Neural cell (in vitro differentiated cells): ENCODE measurements around the gene TCEA3. TPM values are rescaled to one million over a fixed set of nuclear protein-coding genes. Genes with fewer than 3 reads are reported as not detected.

Source experiments
- H2AFZ ChIP-seq: fragments of 200-600, 300-800 bp; sonication (generic), shearing (Covaris generic); 2 replicates; pipeline ENCODE4 v1.6.0; 2014; ENCODE audit warnings: low read depth, mild to moderate bottlenecking, antibody characterized with exemption, low read length, moderate library complexity
- H3F3A ChIP-seq: fragments of 200-600 bp; shearing (Covaris generic); 2 replicates; pipeline ENCODE4 v1.6.1; 2016; ENCODE audit warnings: mild to moderate bottlenecking, moderate library complexity, mixed read lengths, antibody characterized with exemption, low read length; ENCODE audit not compliant: insufficient read depth, poor library complexity, severe bottlenecking
- H3K27ac ChIP-seq: fragments of 200-600, 300-800 bp; sonication (generic), shearing (Covaris generic); 2 replicates; pipeline ENCODE4 v1.5.1; 2014; ENCODE audit warnings: mild to moderate bottlenecking, low read length, moderate library complexity
- H3K27me3 ChIP-seq: fragments of 300-800, 200-600 bp; sonication (generic), shearing (Covaris generic); 2 replicates; pipeline ENCODE4 v1.6.0; 2014; ENCODE audit warnings: mild to moderate bottlenecking, low read depth, low read length, moderate library complexity; ENCODE audit not compliant: insufficient read depth
- H3K36me3 ChIP-seq: fragments of 300-800, 200-600 bp; sonication (generic), shearing (Covaris generic); 2 replicates; pipeline ENCODE4 v1.5.1; 2014; ENCODE audit warnings: mild to moderate bottlenecking, antibody characterized with exemption, low read length, moderate library complexity; ENCODE audit not compliant: insufficient read depth
- H3K4me2 ChIP-seq: fragments of 300-800, 200-600 bp; sonication (generic), shearing (Covaris generic); 2 replicates; pipeline ENCODE4 v1.6.0; 2014; ENCODE audit warnings: mild to moderate bottlenecking, low read length
- H3K4me3 ChIP-seq: fragments of 300-800, 200-600 bp; sonication (generic), shearing (Covaris generic); 2 replicates; pipeline ENCODE4 v1.5.1; 2014; ENCODE audit warnings: mild to moderate bottlenecking, low read length, moderate library complexity
- H3K79me2 ChIP-seq: fragments of 200-600 bp; shearing (Covaris generic); replicated peaks from 2 replicates; pipeline ENCODE4 v1.6.0; 2014; ENCODE audit warnings: mild to moderate bottlenecking, low read length, moderate library complexity; ENCODE audit not compliant: insufficient read depth
- H3K9ac ChIP-seq: fragments of 300-800, 200-600 bp; sonication (generic), shearing (Covaris generic); 2 replicates; pipeline ENCODE4 v1.6.1; 2016; ENCODE audit warnings: mild to moderate bottlenecking, low read length, mixed read lengths
- H3K9me2 ChIP-seq: fragments of 200-600 bp; shearing (Covaris generic); 2 replicates; pipeline ENCODE4 v1.6.1; 2016; ENCODE audit warnings: mild to moderate bottlenecking, low read length, mixed read lengths; ENCODE audit not compliant: insufficient read depth
- H3K9me3 ChIP-seq: fragments of 200-600, 300-800 bp; sonication (generic), shearing (Covaris generic); 2 replicates; pipeline ENCODE4 v1.6.1; 2016; ENCODE audit warnings: mild to moderate bottlenecking, mixed run types, low read length, moderate library complexity, mixed read lengths
- H4K20me1 ChIP-seq: fragments of 200-600 bp; shearing (Covaris generic); 2 replicates; pipeline ENCODE4 v1.6.1; 2016; ENCODE audit warnings: mild to moderate bottlenecking, mixed run types; ENCODE audit not compliant: insufficient read depth
- EP300 ChIP-seq: fragments of 450-650 bp; conservative IDR thresholded peaks from 2 replicates; pipeline ENCODE4 v1.6.1; 2014; ENCODE audit warnings: antibody characterized with exemption, mild to moderate bottlenecking, moderate library complexity; ENCODE audit not compliant: poor library complexity, severe bottlenecking
- EZH2 ChIP-seq: fragments of 200-600, 300-800 bp; shearing (Covaris generic), sonication (generic); IDR thresholded peaks from 2 replicates; pipeline ENCODE4 v1.6.1; 2014; ENCODE audit warnings: antibody characterized with exemption, low read length, borderline replicate concordance, mild to moderate bottlenecking; ENCODE audit not compliant: insufficient read depth, poor library complexity, severe bottlenecking
- MXI1 ChIP-seq: fragments of 450-650 bp; conservative IDR thresholded peaks from 2 replicates; pipeline ENCODE4 v1.6.1; 2014; ENCODE audit warnings: antibody characterized with exemption, mild to moderate bottlenecking; ENCODE audit not compliant: poor library complexity, severe bottlenecking
- POLR2AphosphoS5 ChIP-seq: IDR thresholded peaks from 2 replicates; pipeline ENCODE4 v1.6.1; 2012
- RAD21 ChIP-seq: fragments of 450-650 bp; conservative IDR thresholded peaks from 2 replicates; pipeline ENCODE4 v1.6.1; 2014; ENCODE audit warnings: antibody characterized with exemption, mild to moderate bottlenecking, moderate library complexity
- SMC3 ChIP-seq: fragments of 450-650 bp; conservative IDR thresholded peaks from 2 replicates; pipeline ENCODE4 v1.6.1; 2014; ENCODE audit warnings: antibody characterized with exemption, mild to moderate bottlenecking, moderate library complexity; ENCODE audit not compliant: poor library complexity
- TAF1 ChIP-seq: IDR thresholded peaks from 2 replicates; pipeline ENCODE4 v1.6.1; 2012; ENCODE audit warnings: low read depth
- polyA plus RNA-seq: library from polyadenylated mRNA; depleted of rRNA; stranded (reverse); fragments of >200 nt; gene quantifications from 2 replicates; pipeline ENCODE4 v1.2.3, GENCODE V29; 2014
- TF ChIP-seq, protein P1 (sequence below): fragments of 450-650 bp; IDR thresholded peaks from 2 replicates; pipeline ENCODE4 v1.5.1; 2014; ENCODE audit warnings: antibody characterized with exemption, mild to moderate bottlenecking, moderate library complexity; ENCODE audit not compliant: poor library complexity, severe bottlenecking
- TF ChIP-seq, protein P2 (sequence below): IDR thresholded peaks from 2 replicates; pipeline ENCODE4 v1.6.1; 2012; ENCODE audit warnings: borderline replicate concordance

Gene TCEA3
- polyA plus RNA-seq, 1 donor from 2014 or later: not detected

DNA sequence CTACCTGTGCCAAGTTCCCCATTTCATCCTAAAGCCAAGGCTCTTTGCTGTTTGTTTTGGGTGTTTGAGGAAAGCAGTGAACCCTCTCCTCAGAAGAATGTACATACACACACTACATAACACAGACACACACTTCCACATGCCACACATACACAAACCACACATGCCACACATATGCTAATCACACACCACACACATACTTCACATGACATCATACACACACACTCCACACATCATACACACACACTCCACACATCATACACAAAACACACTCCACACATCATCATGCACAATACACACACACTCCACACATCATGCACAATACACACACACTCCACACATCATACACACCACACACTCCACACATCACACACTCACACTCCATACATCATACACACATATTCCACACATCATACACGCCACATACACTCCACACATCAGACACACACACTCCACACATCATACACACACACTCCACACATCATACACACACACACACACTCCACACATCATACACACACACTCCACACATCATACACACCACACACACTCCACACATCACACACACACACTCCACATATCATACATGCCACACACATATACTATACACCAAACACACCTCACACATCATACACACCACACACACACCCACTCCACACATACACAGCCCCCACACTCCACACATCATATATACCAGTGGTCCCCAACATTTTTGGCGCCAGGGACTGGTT lies 32.3 kb downstream of the TCEA3 start:
- H2AFZ ChIP-seq: no peak overlapping the region
- TF ChIP-seq, protein P1, sequence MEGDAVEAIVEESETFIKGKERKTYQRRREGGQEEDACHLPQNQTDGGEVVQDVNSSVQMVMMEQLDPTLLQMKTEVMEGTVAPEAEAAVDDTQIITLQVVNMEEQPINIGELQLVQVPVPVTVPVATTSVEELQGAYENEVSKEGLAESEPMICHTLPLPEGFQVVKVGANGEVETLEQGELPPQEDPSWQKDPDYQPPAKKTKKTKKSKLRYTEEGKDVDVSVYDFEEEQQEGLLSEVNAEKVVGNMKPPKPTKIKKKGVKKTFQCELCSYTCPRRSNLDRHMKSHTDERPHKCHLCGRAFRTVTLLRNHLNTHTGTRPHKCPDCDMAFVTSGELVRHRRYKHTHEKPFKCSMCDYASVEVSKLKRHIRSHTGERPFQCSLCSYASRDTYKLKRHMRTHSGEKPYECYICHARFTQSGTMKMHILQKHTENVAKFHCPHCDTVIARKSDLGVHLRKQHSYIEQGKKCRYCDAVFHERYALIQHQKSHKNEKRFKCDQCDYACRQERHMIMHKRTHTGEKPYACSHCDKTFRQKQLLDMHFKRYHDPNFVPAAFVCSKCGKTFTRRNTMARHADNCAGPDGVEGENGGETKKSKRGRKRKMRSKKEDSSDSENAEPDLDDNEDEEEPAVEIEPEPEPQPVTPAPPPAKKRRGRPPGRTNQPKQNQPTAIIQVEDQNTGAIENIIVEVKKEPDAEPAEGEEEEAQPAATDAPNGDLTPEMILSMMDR: no peak
- TF ChIP-seq MXI1: no peak
- TF ChIP-seq RAD21: no peak
- no peak for TF ChIP-seq TAF1
- no peak for TF ChIP-seq EP300
- TF ChIP-seq POLR2AphosphoS5: no peak
- TF ChIP-seq SMC3: no peak
- no peak overlapping the region for H3K27ac ChIP-seq
- no peaks in the 10 kb centered on the region for H4K20me1 ChIP-seq
- no peaks in the 10 kb centered on the region for H3K36me3 ChIP-seq
- no peaks in the 10 kb centered on the region for H3F3A ChIP-seq
- no peak overlapping the region for H3K4me2 ChIP-seq
- no peaks in the 10 kb centered on the region for H3K27me3 ChIP-seq
- H3K9me2 ChIP-seq: no peaks in the 10 kb centered on the region
- no peak overlapping the region for H3K4me3 ChIP-seq
- no peaks in the 10 kb centered on the region for H3K9me3 ChIP-seq
- no peak overlapping the region for H3K9ac ChIP-seq
- H3K79me2 ChIP-seq: no peaks in the 10 kb centered on the region

DNA sequence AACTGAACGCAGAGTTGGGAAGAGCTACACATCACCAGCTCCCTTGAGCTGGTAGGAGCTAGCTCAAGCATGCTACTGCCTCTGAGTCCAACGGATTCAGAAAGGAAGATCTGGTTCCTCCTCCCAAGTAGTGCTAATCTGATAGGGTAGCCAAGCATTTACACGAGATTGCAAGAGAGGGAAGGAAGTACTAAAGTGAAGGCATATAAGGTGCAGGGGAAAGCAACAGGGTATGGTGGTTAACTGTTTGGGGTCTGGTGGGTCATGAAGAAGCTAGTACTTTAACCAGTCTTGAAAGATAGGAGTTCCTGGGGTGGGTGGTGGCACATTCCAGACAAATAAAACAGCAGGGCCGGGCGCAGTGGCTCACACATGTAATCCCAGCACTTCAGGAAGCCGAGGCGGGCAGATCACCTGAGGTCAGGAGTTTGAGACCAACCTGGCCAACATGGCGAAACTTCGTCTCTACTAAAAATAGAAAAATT lies 34.7 kb downstream of the TCEA3 start:
- H3K4me2 ChIP-seq: no peak overlapping the region
- no peaks in the 10 kb centered on the region for H3K9me3 ChIP-seq
- H4K20me1 ChIP-seq: no peaks in the 10 kb centered on the region
- H3K79me2 ChIP-seq: no peaks in the 10 kb centered on the region
- no peaks in the 10 kb centered on the region for H3K9me2 ChIP-seq
- no peaks in the 10 kb centered on the region for H3F3A ChIP-seq
- no peak overlapping the region for H2AFZ ChIP-seq
- no peaks in the 10 kb centered on the region for H3K27me3 ChIP-seq
- no peaks in the 10 kb centered on the region for H3K36me3 ChIP-seq
- H3K4me3 ChIP-seq: no peak overlapping the region
- no peak overlapping the region for H3K27ac ChIP-seq
- no peak for TF ChIP-seq MXI1
- no peak for TF ChIP-seq TAF1
- TF ChIP-seq POLR2AphosphoS5: no peak
- TF ChIP-seq EP300: no peak
- no peak overlapping the region for H3K9ac ChIP-seq

- Histone ChIP-seq H3K9me2 (no peaks in the 10 kb centered on the region), H3K4me3 (no peak overlapping the region), H4K20me1 (no peaks in the 10 kb centered on the region), H3K27me3 (no peaks in the 10 kb centered on the region), H3F3A (no peaks in the 10 kb centered on the region), H3K4me2 (no peak overlapping the region), H3K9ac (no peak overlapping the region), H3K79me2 (no peaks in the 10 kb centered on the region), H3K9me3 (no peaks in the 10 kb centered on the region), H2AFZ (no peak overlapping the region), H3K36me3 (no peaks in the 10 kb centered on the region), H3K27ac (no peak overlapping the region)
- TF ChIP-seq POLR2AphosphoS5: no peak
- no peak for TF ChIP-seq MXI1
- TF ChIP-seq RAD21: no peak
- no peak for TF ChIP-seq EZH2
- TF ChIP-seq, protein P2, sequence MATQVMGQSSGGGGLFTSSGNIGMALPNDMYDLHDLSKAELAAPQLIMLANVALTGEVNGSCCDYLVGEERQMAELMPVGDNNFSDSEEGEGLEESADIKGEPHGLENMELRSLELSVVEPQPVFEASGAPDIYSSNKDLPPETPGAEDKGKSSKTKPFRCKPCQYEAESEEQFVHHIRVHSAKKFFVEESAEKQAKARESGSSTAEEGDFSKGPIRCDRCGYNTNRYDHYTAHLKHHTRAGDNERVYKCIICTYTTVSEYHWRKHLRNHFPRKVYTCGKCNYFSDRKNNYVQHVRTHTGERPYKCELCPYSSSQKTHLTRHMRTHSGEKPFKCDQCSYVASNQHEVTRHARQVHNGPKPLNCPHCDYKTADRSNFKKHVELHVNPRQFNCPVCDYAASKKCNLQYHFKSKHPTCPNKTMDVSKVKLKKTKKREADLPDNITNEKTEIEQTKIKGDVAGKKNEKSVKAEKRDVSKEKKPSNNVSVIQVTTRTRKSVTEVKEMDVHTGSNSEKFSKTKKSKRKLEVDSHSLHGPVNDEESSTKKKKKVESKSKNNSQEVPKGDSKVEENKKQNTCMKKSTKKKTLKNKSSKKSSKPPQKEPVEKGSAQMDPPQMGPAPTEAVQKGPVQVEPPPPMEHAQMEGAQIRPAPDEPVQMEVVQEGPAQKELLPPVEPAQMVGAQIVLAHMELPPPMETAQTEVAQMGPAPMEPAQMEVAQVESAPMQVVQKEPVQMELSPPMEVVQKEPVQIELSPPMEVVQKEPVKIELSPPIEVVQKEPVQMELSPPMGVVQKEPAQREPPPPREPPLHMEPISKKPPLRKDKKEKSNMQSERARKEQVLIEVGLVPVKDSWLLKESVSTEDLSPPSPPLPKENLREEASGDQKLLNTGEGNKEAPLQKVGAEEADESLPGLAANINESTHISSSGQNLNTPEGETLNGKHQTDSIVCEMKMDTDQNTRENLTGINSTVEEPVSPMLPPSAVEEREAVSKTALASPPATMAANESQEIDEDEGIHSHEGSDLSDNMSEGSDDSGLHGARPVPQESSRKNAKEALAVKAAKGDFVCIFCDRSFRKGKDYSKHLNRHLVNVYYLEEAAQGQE: no peak
- TF ChIP-seq SMC3: no peak
- TF ChIP-seq, protein P1: no peak
- TF ChIP-seq TAF1: no peak
- no peak for TF ChIP-seq EP300
These were observed 37.1 kb downstream of the TCEA3 start for GRCh38 chr1:23387494-23387893.
